H9 (cell line): ENCODE results near the gene ROBO1. TPM values are rescaled to one million over a fixed set of nuclear protein-coding genes. Genes with fewer than 3 reads are reported as not detected.

Experiments used
- DNase-seq: peaks from one replicate; pipeline ENCODE4 v3.0.0-alpha.2; 2017
- H2AFZ ChIP-seq: one replicate; pipeline ENCODE4 v1.6.1; 2013; ENCODE audit warnings: mild to moderate bottlenecking, low read length, control low read depth, moderate library complexity
- H2AK5ac ChIP-seq: 2 replicates; pipeline ENCODE4 v1.6.1; 2013; ENCODE audit warnings: low read length, control low read depth, mixed read lengths; ENCODE audit not compliant: insufficient read length
- H2BK120ac ChIP-seq: one replicate; pipeline ENCODE4 v1.6.1; 2013; ENCODE audit warnings: low read depth, mild to moderate bottlenecking, low read length, control low read depth, inconsistent platforms; ENCODE audit not compliant: poor library complexity, severe bottlenecking
- H2BK12ac ChIP-seq: 2 replicates; pipeline ENCODE4 v1.6.1; 2013; ENCODE audit warnings: low read length, control low read depth, mixed read lengths, low read depth; ENCODE audit not compliant: insufficient read length
- H2BK15ac ChIP-seq: 2 replicates; pipeline ENCODE4 v1.6.1; 2013; ENCODE audit warnings: low read depth, low read length, control low read depth
- H2BK20ac ChIP-seq: one replicate; pipeline ENCODE4 v1.6.1; 2013; ENCODE audit warnings: low read depth, mild to moderate bottlenecking, low read length, control low read depth, inconsistent platforms; ENCODE audit not compliant: poor library complexity, severe bottlenecking
- H2BK5ac ChIP-seq: 2 replicates; pipeline ENCODE4 v1.6.1; 2013; ENCODE audit warnings: low read length, control low read depth, mixed read lengths; ENCODE audit not compliant: insufficient read length
- H3K14ac ChIP-seq: 2 replicates; pipeline ENCODE4 v1.6.1; 2013; ENCODE audit warnings: low read length, control low read depth; ENCODE audit not compliant: insufficient read depth
- H3K18ac ChIP-seq: 2 replicates; pipeline ENCODE4 v1.6.1; 2013; ENCODE audit warnings: low read depth, mild to moderate bottlenecking, mixed read lengths, low read length, control low read depth; ENCODE audit not compliant: insufficient read length
- H3K23ac ChIP-seq: 2 replicates; pipeline ENCODE4 v1.6.1; 2013; ENCODE audit warnings: low read length, control low read depth, mixed read lengths, low read depth; ENCODE audit not compliant: insufficient read length
- H3K23me2 ChIP-seq: 2 replicates; pipeline ENCODE4 v1.6.1; 2013; ENCODE audit warnings: low read depth, mild to moderate bottlenecking, mixed read lengths, low read length, control low read depth; ENCODE audit not compliant: insufficient read length, poor library complexity, severe bottlenecking
- H3K27ac ChIP-seq: 2 replicates; pipeline ENCODE4 v1.5.1; 2013; ENCODE audit warnings: low read length, control low read depth, mixed read lengths, low read depth; ENCODE audit not compliant: insufficient read length
- H3K27me3 ChIP-seq: 2 replicates; pipeline ENCODE4 v1.6.1; 2013; ENCODE audit warnings: low read length, control low read depth, inconsistent platforms; ENCODE audit not compliant: insufficient read depth
- H3K4ac ChIP-seq: 2 replicates; pipeline ENCODE4 v1.6.1; 2013; ENCODE audit warnings: low read depth, mild to moderate bottlenecking, control low read depth, inconsistent platforms, low read length, moderate library complexity
- H3K4me1 ChIP-seq: 2 replicates; pipeline ENCODE4 v1.6.1; 2013; ENCODE audit warnings: low read length, control low read depth, inconsistent platforms; ENCODE audit not compliant: insufficient read depth
- H3K4me2 ChIP-seq: 2 replicates; pipeline ENCODE4 v1.6.1; 2013; ENCODE audit warnings: low read length, control low read depth, mixed read lengths; ENCODE audit not compliant: insufficient read length, insufficient read depth
- H3K56ac ChIP-seq: 2 replicates; pipeline ENCODE4 v1.6.1; 2013; ENCODE audit warnings: low read depth, mild to moderate bottlenecking, mixed read lengths, low read length, control low read depth; ENCODE audit not compliant: insufficient read length
- H3K79me1 ChIP-seq: 2 replicates; pipeline ENCODE4 v1.6.1; 2013; ENCODE audit warnings: low read depth, mild to moderate bottlenecking, moderate library complexity, low read length, control low read depth, inconsistent platforms; ENCODE audit not compliant: insufficient read depth, poor library complexity, severe bottlenecking
- H3K79me2 ChIP-seq: 2 replicates; pipeline ENCODE4 v1.6.1; 2013; ENCODE audit warnings: low read length, control low read depth, inconsistent platforms; ENCODE audit not compliant: insufficient read depth
- H3K9ac ChIP-seq: 2 replicates; pipeline ENCODE4 v1.6.1; 2013; ENCODE audit warnings: low read length, control low read depth, mixed read lengths; ENCODE audit not compliant: insufficient read length; ENCODE audit errors: extremely low read depth
- H3K9me3 ChIP-seq: one replicate; pipeline ENCODE4 v1.6.1; 2013; ENCODE audit warnings: low read depth, low read length, inconsistent platforms; ENCODE audit not compliant: control insufficient read depth
- H3T11ph ChIP-seq: one replicate; pipeline ENCODE4 v1.6.1; 2013; ENCODE audit warnings: mild to moderate bottlenecking, low read length, control low read depth, inconsistent platforms
- H4K20me1 ChIP-seq: one replicate; pipeline ENCODE4 v1.6.1; 2013; ENCODE audit not compliant: control insufficient read depth, insufficient read length, insufficient read depth
- H4K5ac ChIP-seq: 2 replicates; pipeline ENCODE4 v1.6.1; 2013; ENCODE audit warnings: low read depth, mild to moderate bottlenecking, mixed read lengths, low read length, control low read depth; ENCODE audit not compliant: insufficient read length
- H4K8ac ChIP-seq: replicated peaks from 2 replicates; pipeline ENCODE4 v1.6.1; 2013; ENCODE audit warnings: low read length, control low read depth, mixed read lengths, low read depth; ENCODE audit not compliant: insufficient read length
- H4K91ac ChIP-seq: 2 replicates; pipeline ENCODE4 v1.6.1; 2013; ENCODE audit warnings: low read depth, mild to moderate bottlenecking, moderate library complexity, mixed read lengths, low read length, control low read depth; ENCODE audit not compliant: insufficient read length
- H3K27ac Mint-ChIP-seq, 3 experiments: 2 replicates in 2 of 3; 3 replicates in 1 of 3; pipeline ENCODE4 v1.8.0; 2020 to 2021; ENCODE audit warnings: mixed read lengths in 3 of 3, mild to moderate bottlenecking in 1 of 3, moderate library complexity in 1 of 3
- H3K27me3 Mint-ChIP-seq: 2 replicates; pipeline ENCODE4 v1.8.0; 2021; ENCODE audit warnings: low read depth, mild to moderate bottlenecking, moderate library complexity, mixed read lengths
- H3K36me3 Mint-ChIP-seq, 3 experiments: 2 replicates in 2 of 3; 3 replicates in 1 of 3; pipeline ENCODE4 v1.8.0; 2020 to 2021; ENCODE audit warnings: low read depth in 3 of 3, mixed read lengths in 3 of 3; ENCODE audit not compliant: insufficient read depth in 1 of 3
- H3K4me1 Mint-ChIP-seq, 2 experiments: 2 replicates each; pipeline ENCODE4 v1.8.0; 2020; ENCODE audit warnings: mixed read lengths in 2 of 2
- H3K4me3 Mint-ChIP-seq, 2 experiments: 2 replicates in 1 of 2; 3 replicates in 1 of 2; pipeline ENCODE4 v1.8.0; 2020 to 2021; ENCODE audit warnings: mild to moderate bottlenecking in 2 of 2, mixed read lengths in 2 of 2, moderate library complexity in 1 of 2
- H3K9me3 Mint-ChIP-seq, 2 experiments: 2 replicates in 1 of 2; 3 replicates in 1 of 2; pipeline ENCODE4 v1.8.0; 2020; ENCODE audit warnings: mild to moderate bottlenecking in 2 of 2, mixed read lengths in 2 of 2, moderate library complexity in 1 of 2
- CTCF ChIP-seq: fragments of 200-600 bp; sonication (generic); conservative IDR thresholded peaks from 3 replicates; pipeline ENCODE4 v1.8.0; 2021; ENCODE audit warnings: antibody characterized with exemption, mild to moderate bottlenecking
- WGBS: extraction: QIAGEN DNeasy Blood & Tissue Kit; methylation state at CpG from one replicate; pipeline ENCODE4 v1.1.7; 2013; ENCODE audit warnings: missing lambda C conversion rate, low lambda C conversion rate, mixed read lengths; ENCODE audit not compliant: insufficient read length; ENCODE audit errors: extremely low coverage; 5-methylcytosine and 5-hydroxymethylcytosine counted together
- total RNA-seq: library from RNA; stranded (reverse); gene quantifications from 2 replicates; pipeline ENCODE4 v1.2.1, GENCODE V29; 2021

ROBO1 gene
- total RNA-seq, 1 experiment from 2014 or later, result 62.7 TPM

DNA sequence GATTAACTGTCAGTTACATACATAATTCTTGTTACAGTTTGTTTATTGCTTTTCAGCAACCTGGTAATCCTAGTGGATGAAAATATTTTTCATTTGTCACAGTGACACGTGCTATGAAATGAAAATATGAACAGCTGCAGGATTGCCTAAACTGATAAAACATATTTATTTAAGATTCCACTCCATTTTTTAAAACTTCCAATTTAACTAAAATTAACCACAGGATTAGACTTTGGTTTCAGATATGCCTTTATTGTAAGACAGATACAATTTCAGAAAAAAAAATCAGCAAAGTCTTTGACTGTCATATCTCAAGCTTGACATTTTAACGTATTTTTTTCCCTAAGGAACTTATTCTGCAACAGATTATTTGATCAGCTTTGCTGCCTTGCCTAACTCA, 550.7 kb downstream of the ROBO1 start:
- H3K9me3 ChIP-seq, result no peaks in the 10 kb centered on the region
- H2BK5ac ChIP-seq, result no peak overlapping the region
- no peaks in the 10 kb centered on the region for H3K23me2 ChIP-seq
- no peaks in the 10 kb centered on the region for H3K27me3 ChIP-seq
- no peaks in the 10 kb centered on the region for H3K79me2 ChIP-seq
- no peak for TF ChIP-seq CTCF
- H3K56ac ChIP-seq, result no peak overlapping the region
- Mint-ChIP-seq H3K27ac (no peak overlapping the region), H3K27me3 (no peaks in the 10 kb centered on the region), H3K36me3 (no peaks in the 10 kb centered on the region; a peak in 1 of 7 replicates), H3K9me3 (no peaks in the 10 kb centered on the region), H3K4me1 (peaks cover 7 to 10% of the 10 kb centered on the region in 2 experiments), H3K4me3 (no peak overlapping the region)
- no peak overlapping the region for H3K23ac ChIP-seq
- no CpG with 5 or more reads among the region's 2 CpGs for WGBS
- no peak overlapping the region for H2BK15ac ChIP-seq
- H3K9ac ChIP-seq, result no peak overlapping the region
- H3K18ac ChIP-seq, result no peak overlapping the region
- no peak overlapping the region for H2BK120ac ChIP-seq
- H4K8ac ChIP-seq, result no peak overlapping the region
- no peak overlapping the region for H3K4ac ChIP-seq
- no peak for DNase-seq
- H2AK5ac ChIP-seq, result no peak overlapping the region
- no peaks in the 10 kb centered on the region for H3K79me1 ChIP-seq
- no peak overlapping the region for H2BK20ac ChIP-seq
- no peaks in the 10 kb centered on the region for H4K20me1 ChIP-seq
- H2AFZ ChIP-seq, result no peak overlapping the region
- no peak overlapping the region for H4K5ac ChIP-seq
- no peak overlapping the region for H3T11ph ChIP-seq
- no peak overlapping the region for H3K14ac ChIP-seq
- H4K91ac ChIP-seq, result no peak overlapping the region
- no peak overlapping the region for H3K4me2 ChIP-seq
- H3K27ac ChIP-seq, result no peak overlapping the region
- H2BK12ac ChIP-seq, result no peak overlapping the region
- peaks cover 3% of the 10 kb centered on the region; the same call in 1 of the 2 replicates for H3K4me1 ChIP-seq
